OCI-LY7 (cell line): ENCODE measurements around the gene SLC26A4. TPM values are rescaled to one million over a fixed set of nuclear protein-coding genes. Genes with fewer than 3 reads are reported as not detected.

ENCODE experiments used
- BruUV-seq: library from RNA; stranded (reverse); fragments of 400-500 nt; replicated peaks from 2 replicates; lab custom pipeline; 2021; lab: Mats Ljungman, UMichigan
- CTCF ChIA-PET: fragments of 300-600 bp; sonication (Branson Sonifier 250); formaldehyde crosslinking; loops from one replicate; lab custom pipeline; 2022; ENCODE audit warnings: antibody characterized with exemption; ENCODE audit not compliant: unreplicated experiment; lab: Charles Lee
- POLR2A ChIA-PET: fragments of 300-600 bp; sonication (Branson Sonifier 250); formaldehyde crosslinking; loops from one replicate; lab custom pipeline; 2022; ENCODE audit warnings: antibody characterized with exemption; lab: Charles Lee
- DNase-seq: peaks from one replicate; pipeline ENCODE4 v3.0.0-alpha.2; 2015; ENCODE audit warnings: low spot score
- H2AFZ ChIP-seq: fragments of 200-600 bp; sonication (generic), shearing (Covaris generic); 2 replicates; pipeline ENCODE4 v1.6.1; 2014; ENCODE audit warnings: mild to moderate bottlenecking, antibody characterized with exemption, low read length, moderate library complexity
- H3K27ac ChIP-seq: fragments of 200-600 bp; sonication (generic); 2 replicates; pipeline ENCODE4 v1.5.1; 2014; ENCODE audit warnings: mixed run types, low read depth, mild to moderate bottlenecking, moderate library complexity, low read length, inconsistent platforms; ENCODE audit not compliant: poor library complexity, severe bottlenecking
- H3K36me3 ChIP-seq: fragments of 200-600 bp; sonication (generic); 2 replicates; pipeline ENCODE4 v1.6.1; 2014; ENCODE audit warnings: mild to moderate bottlenecking, antibody characterized with exemption, low read length, moderate library complexity, mixed read lengths; ENCODE audit not compliant: insufficient read depth
- H3K4me1 ChIP-seq: fragments of 200-600 bp; sonication (generic); 2 replicates; pipeline ENCODE4 v1.5.1; 2014; ENCODE audit warnings: mild to moderate bottlenecking, low read length; ENCODE audit not compliant: insufficient read depth, poor library complexity, severe bottlenecking
- H3K4me2 ChIP-seq: fragments of 200-600 bp; sonication (generic); 2 replicates; pipeline ENCODE4 v1.6.1; 2014; ENCODE audit warnings: mild to moderate bottlenecking, low read length
- H3K4me3 ChIP-seq: fragments of 200-600 bp; sonication (generic); 2 replicates; pipeline ENCODE4 v1.5.1; 2014; ENCODE audit warnings: mild to moderate bottlenecking, low read depth, low read length; ENCODE audit not compliant: poor library complexity, severe bottlenecking
- H3K79me2 ChIP-seq: fragments of 200-600 bp; sonication (generic); 2 replicates; pipeline ENCODE4 v1.6.1; 2016; ENCODE audit warnings: low read depth, mild to moderate bottlenecking, low read length, moderate library complexity, mixed read lengths; ENCODE audit not compliant: insufficient read depth
- H3K9me2 ChIP-seq: fragments of 200-600 bp; sonication (generic); 2 replicates; pipeline ENCODE4 v1.6.1; 2016; ENCODE audit warnings: mild to moderate bottlenecking, low read length, mixed read lengths; ENCODE audit not compliant: insufficient read depth
- H3K9me3 ChIP-seq: fragments of 200-600 bp; sonication (generic); 2 replicates; pipeline ENCODE4 v1.6.1; 2014; ENCODE audit warnings: mild to moderate bottlenecking, mixed run types, low read length, mixed read lengths
- H4K20me1 ChIP-seq: fragments of 200-600 bp; sonication (generic); 2 replicates; pipeline ENCODE4 v1.6.1; 2014; ENCODE audit warnings: mild to moderate bottlenecking, antibody characterized with exemption, low read length, moderate library complexity, mixed read lengths; ENCODE audit not compliant: insufficient read depth
- EZH2phosphoT487 ChIP-seq: fragments of 200-600 bp; sonication (generic); IDR thresholded peaks from 2 replicates; pipeline ENCODE4 v1.6.1; 2018; ENCODE audit warnings: low read depth, borderline replicate concordance, mild to moderate bottlenecking, mixed run types, antibody characterized with exemption, low read length, moderate library complexity, mixed read lengths
- intact Hi-C: fragments of 100-400 bp; cut with micrococcal nuclease; formaldehyde crosslinking; loops from one replicate; pipeline ENCODE4 v1.10.0; 2022; ENCODE audit not compliant: unreplicated experiment
- total RNA-seq, 2 experiments: library from RNA; depleted of rRNA in 1 of 2; stranded (reverse); fragments of >200 nt in 1 of 2; shearing (Covaris generic) in 1 of 2; gene quantifications; 2 replicates each; pipeline ENCODE4 v1.2.3, GENCODE V29; 2014 to 2022
- TF ChIP-seq, protein P1 (sequence below): fragments of 200-600 bp; sonication (generic); conservative IDR thresholded peaks from 2 replicates; pipeline ENCODE4 v1.5.1; 2014; ENCODE audit warnings: mild to moderate bottlenecking, antibody characterized with exemption, low read length, moderate library complexity, mixed read lengths

The SLC26A4 gene
- total RNA-seq, 2 experiments from 2014 or later = 0.27 TPM; not detected in 1

DNA sequence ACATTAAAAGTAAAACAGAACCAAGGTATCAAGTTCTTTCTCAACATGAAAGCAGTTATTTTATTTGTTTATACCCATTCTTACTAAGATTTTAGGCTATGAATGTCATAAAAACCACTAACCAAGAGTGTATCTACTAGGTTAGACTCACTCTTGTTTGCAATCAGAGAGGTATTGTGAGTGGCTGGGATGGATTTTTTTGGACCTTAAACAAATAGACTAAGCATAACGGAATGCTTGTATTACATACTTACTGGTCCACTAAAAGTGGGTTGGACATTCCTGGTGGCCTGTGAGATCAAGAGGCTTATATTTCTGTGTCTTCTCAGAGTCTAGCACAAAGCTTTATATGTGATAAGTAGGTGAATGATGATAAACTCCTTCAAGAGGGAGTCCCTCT is 50.7 kb downstream of the SLC26A4 start:
- BruUV-seq = no TSS peak
- H3K4me2 ChIP-seq = no peak overlapping the region
- no peaks in the 10 kb centered on the region for H3K79me2 ChIP-seq
- intact Hi-C loops = no loop called here
- H3K9me3 ChIP-seq = no peaks in the 10 kb centered on the region
- DNase-seq = no peak
- no peaks in the 10 kb centered on the region for H3K4me1 ChIP-seq
- no peaks in the 10 kb centered on the region for H3K9me2 ChIP-seq
- TF ChIP-seq, protein P1, sequence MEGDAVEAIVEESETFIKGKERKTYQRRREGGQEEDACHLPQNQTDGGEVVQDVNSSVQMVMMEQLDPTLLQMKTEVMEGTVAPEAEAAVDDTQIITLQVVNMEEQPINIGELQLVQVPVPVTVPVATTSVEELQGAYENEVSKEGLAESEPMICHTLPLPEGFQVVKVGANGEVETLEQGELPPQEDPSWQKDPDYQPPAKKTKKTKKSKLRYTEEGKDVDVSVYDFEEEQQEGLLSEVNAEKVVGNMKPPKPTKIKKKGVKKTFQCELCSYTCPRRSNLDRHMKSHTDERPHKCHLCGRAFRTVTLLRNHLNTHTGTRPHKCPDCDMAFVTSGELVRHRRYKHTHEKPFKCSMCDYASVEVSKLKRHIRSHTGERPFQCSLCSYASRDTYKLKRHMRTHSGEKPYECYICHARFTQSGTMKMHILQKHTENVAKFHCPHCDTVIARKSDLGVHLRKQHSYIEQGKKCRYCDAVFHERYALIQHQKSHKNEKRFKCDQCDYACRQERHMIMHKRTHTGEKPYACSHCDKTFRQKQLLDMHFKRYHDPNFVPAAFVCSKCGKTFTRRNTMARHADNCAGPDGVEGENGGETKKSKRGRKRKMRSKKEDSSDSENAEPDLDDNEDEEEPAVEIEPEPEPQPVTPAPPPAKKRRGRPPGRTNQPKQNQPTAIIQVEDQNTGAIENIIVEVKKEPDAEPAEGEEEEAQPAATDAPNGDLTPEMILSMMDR = no peak
- no peak for TF ChIP-seq EZH2phosphoT487
- H4K20me1 ChIP-seq = no peaks in the 10 kb centered on the region
- POLR2A ChIA-PET = interaction anchor here (0.6 to 1.5 kb wide), 3 partner anchors 17 to 740 kb away, joined by 3 to 4 read pairs (median 3); no protein-coding TSS in a partner anchor
- CTCF ChIA-PET = interaction anchor here (0.6 kb wide), 1 partner anchor 91 kb away, joined by 4 read pairs; no protein-coding TSS in a partner anchor
- no peak overlapping the region for H3K27ac ChIP-seq
- H3K36me3 ChIP-seq = no peaks in the 10 kb centered on the region
- no peak overlapping the region for H3K4me3 ChIP-seq
- no peak overlapping the region for H2AFZ ChIP-seq

DNA sequence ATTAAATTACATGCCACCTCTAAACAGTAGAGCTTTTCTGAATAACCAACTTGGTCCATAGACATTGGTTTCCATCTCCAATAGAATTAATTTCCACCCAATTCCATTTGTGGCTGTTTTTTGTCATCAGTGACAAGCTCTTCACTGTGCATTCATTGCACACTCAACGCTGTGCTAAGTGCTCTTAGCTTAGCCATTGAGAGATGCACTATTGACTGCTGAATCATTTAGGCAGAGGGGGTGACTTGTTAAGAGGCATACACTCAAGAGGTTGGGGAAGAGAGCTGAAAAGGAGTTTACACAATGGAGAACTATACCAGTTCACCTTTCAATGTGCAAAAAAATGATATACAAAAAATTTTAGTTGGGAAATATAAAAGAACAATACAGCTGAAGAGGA is 51.4 kb downstream of the SLC26A4 start:
- Histone ChIP-seq H3K4me1 (no peaks in the 10 kb centered on the region), H3K4me2 (no peak overlapping the region), H2AFZ (no peak overlapping the region), H3K36me3 (no peaks in the 10 kb centered on the region), H3K9me3 (no peaks in the 10 kb centered on the region), H4K20me1 (no peaks in the 10 kb centered on the region), H3K9me2 (no peaks in the 10 kb centered on the region), H3K27ac (no peak overlapping the region), H3K79me2 (no peaks in the 10 kb centered on the region), H3K4me3 (no peak overlapping the region)
- TF ChIP-seq EZH2phosphoT487 = no peak
- TF ChIP-seq, protein P1 = no peak
- intact Hi-C loops = no loop called here
- ChIA-PET CTCF (no interaction called here), POLR2A (interaction anchor here (0.6 to 1.5 kb wide), 3 partner anchors 16 to 740 kb away, joined by 3 to 4 read pairs (median 3); no protein-coding TSS in a partner anchor)
- DNase-seq = no peak
- BruUV-seq = no TSS peak

DNA sequence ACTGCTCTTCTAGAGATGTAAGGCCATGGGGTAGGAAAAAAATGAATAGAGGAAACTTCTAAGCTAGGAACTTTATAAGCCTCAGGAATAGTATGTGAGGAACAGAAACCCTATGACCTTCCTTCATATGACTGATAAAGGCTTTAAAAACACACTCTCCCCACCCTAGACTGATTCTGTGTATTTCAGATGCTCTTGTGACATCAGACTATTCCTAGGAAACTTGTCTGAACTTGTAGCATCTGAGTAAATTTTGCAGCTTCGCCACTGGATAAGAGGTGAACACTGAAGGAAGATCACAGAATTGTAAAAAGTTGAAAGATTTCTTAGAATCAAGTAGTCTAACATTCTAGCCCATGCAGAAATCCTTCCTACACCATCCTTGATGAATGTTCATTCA is 52.3 kb downstream of the SLC26A4 start:
- BruUV-seq = no TSS peak
- Histone ChIP-seq H3K4me2 (no peak overlapping the region), H3K4me3 (no peak overlapping the region), H3K9me3 (no peaks in the 10 kb centered on the region), H3K27ac (no peak overlapping the region), H3K36me3 (no peaks in the 10 kb centered on the region), H4K20me1 (no peaks in the 10 kb centered on the region), H3K9me2 (no peaks in the 10 kb centered on the region), H3K79me2 (no peaks in the 10 kb centered on the region), H2AFZ (no peak overlapping the region), H3K4me1 (no peaks in the 10 kb centered on the region)
- no peak for DNase-seq
- TF ChIP-seq, protein P1 = no peak
- no peak for TF ChIP-seq EZH2phosphoT487
- POLR2A ChIA-PET = interaction anchor here (0.6 kb wide), 1 partner anchor 901 kb away, joined by 3 read pairs; no protein-coding TSS in a partner anchor
- CTCF ChIA-PET = no interaction called here
- intact Hi-C loops = no loop called here
